RPMI8226 (cell line): Measurements from ENCODE around the gene CEACAM21.
"Not testable (repeated sequence)": the region's sequence is repeated elsewhere in the genome, so short reads cannot be mapped to it uniquely, and the experiment has no call there.

Experiments
- DNase-seq: peaks from one replicate; pipeline ENCODE4 v3.0.0-alpha.2; 2015

The CEACAM21 gene

DNA sequence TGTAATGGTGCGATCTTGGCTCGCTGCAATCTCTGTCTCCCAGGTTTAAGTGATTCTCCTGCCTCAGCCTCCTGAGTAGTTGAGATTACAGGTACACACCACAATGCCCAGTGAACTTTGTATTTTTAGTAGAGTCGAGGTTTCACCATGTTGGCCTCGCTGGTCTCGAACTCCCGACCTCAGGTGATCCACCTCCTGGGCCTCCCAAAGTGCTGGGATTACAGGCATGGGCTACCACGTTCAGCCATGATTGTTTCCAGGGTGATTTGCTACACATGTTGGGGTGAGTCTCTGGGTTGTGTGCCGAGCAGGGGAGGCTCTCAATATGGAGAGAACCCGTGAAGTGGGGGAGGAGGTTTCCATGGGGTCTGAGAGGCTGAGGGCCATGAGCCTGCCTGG lies 24.8 kb upstream of the CEACAM21 start:
- peak; percentile 5 for DNase-seq

DNA sequence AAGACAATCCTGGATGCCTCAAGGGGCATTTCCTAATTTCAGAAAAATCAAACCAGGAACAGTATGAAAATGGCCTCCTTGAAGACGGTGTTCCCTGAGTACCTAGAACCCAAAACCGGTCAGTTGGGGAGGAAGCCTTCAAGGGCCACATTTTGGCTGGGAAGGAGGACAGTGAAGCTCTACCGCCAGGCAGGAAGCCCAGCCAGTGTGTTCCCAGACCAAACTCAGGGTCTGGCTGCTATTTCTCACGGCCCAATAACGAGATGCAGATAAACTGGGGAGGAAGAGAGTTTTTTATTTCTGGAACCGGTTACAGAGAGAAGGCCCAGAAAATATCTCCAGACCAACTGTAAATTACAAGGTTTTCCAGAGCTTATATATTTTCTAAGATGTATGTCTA lies 24.3 kb upstream of the CEACAM21 start:
- peak; percentile 15 for DNase-seq

DNA sequence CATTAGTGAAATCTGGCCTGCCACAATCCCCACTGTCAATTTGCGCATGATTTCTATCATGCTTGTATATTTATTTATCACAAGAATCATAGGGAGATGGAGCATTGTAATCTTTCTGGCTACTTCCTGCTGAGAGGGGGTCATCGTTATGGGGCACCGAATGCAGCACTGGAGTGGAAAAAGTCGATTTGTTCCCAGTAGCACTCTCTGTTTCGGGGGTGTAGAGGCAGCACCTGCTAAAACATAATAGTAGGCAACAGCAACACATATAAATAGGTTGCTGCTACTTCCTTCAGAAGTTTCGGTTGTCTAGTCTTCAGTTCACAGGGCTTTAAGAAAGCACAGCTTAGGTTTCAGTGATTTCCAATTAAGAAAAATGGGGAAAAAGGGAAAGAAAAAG lies 23.4 kb upstream of the CEACAM21 start:
- DNase-seq = peak; percentile 61

DNA sequence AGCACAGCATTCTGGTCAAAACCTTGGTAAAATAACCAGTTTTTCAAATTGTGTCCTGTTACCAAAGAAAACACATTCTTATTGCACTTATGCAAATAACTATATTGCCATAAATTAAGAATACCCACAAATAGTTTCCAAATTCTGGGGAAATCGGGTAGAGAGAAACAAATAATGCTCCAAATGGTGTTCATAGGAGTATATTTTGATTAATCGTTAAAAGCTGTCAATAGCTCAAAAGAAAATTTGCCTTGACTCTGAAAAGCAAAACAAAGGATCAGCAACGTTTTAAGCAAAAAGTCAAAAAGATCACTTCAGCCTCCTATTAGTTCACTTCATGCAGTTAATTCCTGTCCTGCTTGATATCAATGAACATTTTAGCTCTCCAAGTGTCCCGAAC lies 22.2 kb upstream of the CEACAM21 start:
- DNase-seq = no peak

DNA sequence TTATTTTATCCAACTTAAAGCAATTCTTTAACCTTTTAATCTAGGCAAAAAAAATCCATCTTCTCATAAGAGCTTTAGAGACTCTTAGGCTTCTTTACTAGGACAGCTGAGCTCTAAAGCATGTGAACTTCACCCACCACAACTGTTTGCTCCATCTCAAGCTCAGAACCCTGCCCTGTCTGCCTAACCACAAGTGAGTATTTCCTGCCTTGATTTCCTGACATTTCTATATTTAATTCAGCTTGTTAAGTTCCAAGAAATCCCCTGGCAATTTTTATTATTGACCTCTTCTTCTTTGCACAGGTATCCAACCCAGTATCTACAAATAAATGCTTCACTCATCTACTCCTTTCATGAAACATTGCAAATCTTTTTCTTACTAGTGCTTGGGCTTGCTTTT lies 21.1 kb upstream of the CEACAM21 start:
- DNase-seq = peak; percentile 10

DNA sequence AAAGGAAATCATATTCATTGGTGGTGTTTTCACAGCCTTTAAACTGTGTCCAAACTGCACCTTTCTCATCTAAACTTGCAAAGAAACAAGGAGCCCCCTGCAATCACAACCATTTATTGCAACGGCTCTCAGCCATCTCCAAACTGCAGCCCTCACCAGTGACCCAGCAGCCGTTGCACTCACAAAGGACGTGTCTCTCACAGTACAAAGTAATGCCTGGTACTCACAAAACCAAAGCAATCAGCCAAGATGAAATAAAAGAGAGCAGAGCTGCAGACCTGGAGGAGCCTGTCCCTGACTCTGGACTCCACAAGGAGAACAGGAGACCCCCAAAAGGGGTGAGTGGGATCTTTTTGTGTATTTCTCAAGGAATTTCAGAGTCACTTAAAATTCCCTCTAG lies 20.2 kb upstream of the CEACAM21 start:
- DNase-seq = no peak

DNA sequence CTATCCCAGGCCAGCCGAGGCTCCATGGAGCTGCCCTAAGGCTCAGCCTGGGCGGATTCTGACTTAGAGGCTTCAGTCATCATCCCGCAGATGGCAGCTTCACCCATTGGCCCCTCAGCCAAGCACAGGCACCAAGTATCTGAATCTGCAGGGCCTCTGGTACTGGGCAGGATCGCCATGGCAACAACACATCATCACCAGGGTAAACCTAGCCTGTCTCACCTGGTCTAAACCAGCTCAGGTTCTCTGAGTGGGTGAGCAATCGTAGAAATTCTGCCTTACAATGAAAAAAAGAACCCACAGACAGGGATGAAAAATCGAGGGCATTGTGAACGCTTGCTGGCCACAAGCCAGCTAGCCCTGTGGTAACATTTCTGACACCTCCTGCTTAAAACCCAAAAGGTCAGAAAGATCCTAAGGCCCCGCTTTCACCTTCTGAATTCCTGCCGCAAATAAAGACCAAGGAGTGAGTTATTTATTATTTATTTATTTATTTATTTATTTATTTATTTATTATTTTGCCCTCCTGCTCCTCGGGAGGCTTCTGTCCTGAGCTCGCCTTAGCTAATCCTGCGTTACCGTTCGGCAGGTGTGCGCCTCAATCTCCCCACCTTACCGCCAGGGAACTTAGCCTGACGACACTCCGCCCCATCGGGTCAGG lies 12.0 kb upstream of the CEACAM21 start:
- DNase-seq = peak; percentile 6

DNA sequence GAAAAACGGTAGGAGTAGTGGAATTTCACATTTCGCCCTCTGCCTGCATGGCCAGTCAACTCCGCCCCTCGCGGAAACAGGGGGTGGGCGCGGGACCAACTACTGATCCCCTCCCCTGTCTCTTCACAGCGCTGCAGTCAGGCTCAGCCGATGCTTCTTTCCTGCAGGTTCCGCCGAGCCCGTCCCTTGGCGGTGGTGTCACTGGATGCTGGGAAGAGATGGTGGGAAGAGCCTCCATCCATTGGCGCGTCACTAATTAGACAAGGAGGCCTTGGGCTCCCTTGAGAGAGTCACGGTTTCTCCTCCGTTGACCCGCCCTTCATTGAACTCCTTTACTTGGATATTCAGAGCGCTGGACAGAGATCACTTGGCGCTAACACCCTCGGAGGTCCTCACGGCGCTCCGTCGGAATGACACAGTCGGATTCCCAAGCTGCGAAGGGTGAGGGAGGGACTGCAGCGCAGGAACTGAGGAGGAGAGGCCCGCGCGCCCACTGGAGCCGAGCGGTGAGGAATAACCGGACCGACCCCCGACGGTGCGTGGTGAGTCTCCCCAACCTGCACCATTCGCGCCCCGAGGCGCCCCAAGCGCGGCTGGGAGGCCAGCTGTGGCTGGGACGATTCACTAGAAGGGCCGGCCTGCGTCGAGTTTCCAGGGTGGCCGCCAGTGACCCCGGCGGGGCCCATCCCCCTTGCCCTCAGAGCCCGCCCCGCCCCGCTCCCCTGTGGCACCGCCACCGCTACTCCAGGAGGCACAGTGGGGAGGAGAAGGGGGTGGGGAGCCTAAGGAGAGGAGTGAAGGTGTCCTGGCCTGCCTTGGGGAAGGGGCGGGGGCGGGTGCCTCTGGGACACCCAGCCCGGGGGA lies 11.2 kb upstream of the CEACAM21 start:
- no peak for DNase-seq

DNA sequence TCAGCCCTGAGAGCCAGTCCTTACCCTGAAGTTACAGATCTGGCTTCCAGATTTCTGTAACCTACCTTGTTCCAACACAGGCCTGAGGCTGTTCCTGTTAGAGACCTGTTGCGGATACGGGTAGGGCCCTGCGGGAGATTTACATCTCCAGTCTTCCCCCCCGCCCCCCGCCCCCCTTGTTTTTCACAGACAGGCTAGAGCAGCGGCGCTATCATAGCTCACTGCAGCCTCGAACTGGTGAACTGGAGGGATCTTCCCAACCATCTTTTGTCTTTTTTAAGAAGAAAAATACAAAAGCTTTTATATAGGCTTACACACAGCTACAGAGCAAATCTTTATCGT lies 10.6 kb upstream of the CEACAM21 start:
- DNase-seq = no peak

DNA sequence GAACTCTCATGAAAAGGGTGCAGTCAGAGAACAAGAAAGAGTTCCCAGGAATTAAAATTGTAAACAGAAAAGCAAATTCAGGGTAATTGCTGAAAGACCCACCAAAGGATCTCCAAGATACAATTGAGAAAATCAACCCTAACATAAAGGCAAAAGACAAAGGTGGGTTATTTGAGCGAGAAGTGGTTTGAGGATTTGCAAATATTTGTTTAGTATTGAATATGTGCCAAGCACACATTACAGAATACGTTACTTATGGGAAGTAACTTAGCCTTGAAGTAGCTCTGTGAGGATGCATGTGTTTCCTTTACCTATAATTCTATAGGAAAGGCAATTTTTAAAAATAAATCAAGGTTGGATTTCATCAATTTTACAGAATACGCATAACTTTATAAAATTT lies 10.0 kb upstream of the CEACAM21 start:
- no peak for DNase-seq

DNA sequence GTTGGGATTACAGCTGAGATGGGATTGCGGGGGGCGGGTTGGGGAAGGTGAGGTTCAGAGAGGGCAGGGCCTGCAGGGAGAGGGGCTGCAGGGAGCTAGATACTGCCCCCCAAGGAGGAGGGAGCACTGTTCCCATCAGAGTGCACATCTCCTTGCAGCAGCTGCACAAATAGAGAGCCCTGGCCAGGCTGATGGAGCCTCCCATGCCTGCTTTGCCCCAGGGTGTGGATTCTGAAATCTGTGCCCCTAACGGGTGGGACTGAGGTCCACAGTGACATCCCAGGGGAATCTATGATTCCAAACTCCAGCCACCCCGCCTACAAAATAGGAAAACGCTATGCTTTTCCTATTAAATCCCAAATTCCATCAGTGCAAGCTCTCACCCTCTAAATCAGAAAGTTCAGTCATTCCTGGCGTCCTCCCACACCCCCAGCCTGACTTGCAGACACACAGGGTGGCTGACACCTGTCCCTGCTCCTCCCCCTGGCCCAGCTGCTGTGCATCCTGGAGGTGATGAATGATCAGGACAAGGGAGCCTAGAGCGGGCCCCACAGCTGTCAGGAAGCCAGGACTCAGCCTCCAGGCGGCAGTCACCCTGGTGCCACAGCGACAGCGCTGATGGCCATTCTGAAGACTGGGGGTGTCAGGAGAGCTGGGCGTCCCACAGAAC lies 6.3 kb upstream of the CEACAM21 start:
- DNase-seq = no peak

DNA sequence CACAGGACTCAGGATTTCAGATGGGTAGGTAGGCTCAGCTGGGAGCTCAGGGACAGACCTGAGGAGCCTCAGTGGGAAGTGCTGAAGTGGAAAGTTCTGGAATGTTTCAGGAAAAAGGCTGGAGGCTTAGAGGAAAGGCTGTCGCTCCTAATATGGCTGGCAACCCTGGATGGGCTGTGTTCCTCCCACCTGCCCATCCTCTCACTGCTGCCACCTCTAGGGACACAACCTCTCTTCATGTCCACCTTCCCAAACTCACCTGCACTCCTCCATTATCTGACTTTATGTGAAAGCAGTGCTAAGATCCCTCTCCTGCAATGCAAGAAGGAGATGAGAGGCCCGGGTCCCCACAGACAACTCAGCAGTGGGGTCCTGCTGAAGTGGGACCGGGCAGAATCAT lies 5.8 kb upstream of the CEACAM21 start:
- no peak for DNase-seq

DNA sequence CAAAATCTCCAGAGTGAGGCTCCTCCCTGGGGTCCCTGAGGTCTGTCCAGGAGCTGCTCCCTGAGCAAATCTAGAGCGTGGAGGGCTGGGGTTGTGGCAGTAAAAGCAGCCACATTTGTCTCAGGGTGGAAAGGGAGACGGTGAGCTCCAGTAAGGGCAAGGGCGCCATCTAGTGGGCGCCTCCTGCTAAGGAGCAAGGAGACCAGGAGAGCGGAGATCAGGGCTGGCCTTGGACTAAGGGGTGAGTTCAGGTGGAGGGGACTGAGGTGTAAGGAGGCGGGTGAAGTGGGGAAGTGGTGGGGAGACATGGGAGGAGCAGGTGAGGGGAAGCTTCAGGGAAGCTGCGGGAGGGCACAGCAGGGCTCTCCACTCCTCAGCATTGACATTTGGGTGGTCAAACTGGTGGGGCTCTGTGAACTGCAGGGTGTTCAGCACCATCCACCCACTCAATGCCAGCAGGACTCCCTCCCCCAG lies 5.3 kb upstream of the CEACAM21 start:
- DNase-seq = peak; percentile 83

DNA sequence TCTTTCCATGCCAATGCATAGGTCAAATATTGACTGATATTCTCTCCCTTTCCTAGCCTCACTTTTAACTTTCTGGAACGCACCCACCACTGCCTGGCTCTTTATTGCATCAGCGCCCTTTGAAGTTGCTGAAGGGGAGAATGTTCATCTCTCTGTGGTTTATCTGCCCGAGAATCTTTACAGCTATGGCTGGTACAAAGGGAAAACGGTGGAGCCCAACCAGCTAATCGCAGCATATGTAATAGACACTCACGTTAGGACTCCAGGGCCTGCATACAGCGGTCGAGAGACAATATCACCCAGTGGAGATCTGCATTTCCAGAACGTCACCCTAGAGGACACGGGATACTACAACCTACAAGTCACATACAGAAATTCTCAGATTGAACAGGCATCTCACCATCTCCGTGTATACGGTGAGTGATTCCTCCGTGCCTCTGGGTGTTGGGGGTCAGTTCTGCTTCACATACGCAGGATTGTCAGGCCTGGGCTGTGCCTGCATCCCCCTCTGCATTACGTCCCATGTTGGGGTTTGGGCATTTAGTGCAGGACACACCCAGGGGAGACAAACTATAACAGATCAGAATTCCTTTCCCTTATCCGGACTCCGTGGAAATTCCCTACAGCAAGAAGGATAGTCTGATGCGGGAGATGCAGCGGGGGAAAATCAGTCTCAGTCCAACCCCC lies 1.3 kb downstream of the CEACAM21 start:
- DNase-seq = no peak

DNA sequence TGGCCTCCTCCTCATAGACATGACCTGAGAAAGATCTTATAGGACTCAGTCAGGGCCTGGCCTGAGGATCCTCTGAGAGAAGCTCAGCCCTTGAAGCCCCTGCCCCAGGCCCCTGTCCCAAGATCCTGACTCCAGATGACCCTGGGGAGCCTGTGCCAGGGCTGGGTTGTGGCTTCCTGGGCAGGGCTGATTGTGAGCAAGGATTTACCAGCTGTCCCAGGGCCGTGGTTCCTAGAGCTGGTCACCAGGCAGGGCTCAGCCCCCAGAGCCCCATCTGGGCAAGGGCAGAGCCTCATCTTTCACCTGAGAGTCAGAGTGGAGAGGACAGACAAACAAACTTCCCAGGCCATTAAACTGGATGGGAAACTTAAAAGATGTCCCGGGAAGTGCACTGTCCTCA lies 1.9 kb downstream of the CEACAM21 start:
- DNase-seq = no peak

DNA sequence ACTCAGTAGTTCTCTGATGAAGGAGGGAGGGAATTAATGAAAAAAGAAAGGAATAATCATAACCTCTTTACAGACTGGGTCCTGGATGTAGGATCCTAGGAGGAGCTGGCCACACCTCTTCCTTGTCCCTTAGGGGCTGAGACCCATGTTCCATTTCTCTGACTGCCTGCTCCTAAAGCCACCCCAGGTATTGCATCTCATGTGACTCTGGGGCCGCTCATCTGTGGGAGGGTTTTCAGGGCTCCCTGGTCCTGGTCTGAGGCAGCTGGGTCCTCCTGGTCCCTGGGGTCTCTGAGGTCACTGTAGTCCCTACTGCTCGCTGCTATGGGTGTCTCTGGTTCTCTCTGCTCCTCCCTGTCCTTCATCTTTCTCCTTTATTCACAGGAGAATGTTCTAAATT lies 2.9 kb downstream of the CEACAM21 start:
- no peak for DNase-seq

DNA sequence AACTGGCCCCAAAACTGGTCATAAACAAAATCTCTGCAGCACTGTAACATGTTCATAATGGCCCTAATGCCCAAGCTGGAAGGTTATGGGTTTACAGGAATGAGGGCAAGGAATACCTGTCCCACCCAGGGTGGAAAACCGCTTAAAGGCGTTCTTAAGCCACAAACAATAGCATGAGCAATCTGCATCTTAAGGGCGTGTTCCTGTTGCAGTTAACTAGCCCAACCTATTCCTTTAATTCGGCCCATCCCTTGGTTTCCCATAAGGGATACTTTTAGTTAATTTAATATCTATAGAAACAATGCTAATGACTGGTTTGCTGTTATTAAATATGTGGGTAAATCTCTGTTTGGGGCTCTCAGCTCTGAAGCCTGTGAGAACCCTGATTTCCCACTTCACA lies 5.1 kb downstream of the CEACAM21 start:
- DNase-seq = not testable (repeated sequence)

DNA sequence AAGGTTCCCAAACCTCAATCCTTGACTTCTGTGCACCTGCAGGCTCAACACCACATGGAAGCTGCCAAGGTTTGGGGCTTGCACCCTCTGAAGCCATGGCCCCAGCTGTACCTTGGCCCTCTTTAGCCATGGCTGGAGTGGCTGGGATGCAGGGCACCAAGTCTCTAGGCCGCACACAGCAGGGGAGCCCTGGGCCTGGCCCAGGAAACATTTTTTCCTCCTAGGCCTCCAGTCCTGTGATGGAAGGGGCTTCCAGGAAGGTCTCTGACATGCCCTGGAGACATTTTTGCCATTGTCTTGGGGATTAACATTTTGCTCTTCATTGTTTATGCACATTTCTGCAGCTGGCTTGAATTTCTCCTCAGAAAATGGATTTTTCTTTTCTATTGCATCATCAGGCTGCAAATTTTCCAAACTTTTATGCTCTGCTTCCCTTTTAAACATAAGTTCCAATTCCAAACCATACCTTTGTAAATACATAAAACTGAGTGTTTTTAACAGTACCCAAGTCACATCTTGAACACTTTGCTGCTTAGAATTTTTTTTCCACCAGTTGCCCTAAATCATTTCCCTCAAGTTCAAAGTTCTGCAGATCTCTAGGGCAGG lies 6.7 kb downstream of the CEACAM21 start:
- DNase-seq = not testable (repeated sequence)

DNA sequence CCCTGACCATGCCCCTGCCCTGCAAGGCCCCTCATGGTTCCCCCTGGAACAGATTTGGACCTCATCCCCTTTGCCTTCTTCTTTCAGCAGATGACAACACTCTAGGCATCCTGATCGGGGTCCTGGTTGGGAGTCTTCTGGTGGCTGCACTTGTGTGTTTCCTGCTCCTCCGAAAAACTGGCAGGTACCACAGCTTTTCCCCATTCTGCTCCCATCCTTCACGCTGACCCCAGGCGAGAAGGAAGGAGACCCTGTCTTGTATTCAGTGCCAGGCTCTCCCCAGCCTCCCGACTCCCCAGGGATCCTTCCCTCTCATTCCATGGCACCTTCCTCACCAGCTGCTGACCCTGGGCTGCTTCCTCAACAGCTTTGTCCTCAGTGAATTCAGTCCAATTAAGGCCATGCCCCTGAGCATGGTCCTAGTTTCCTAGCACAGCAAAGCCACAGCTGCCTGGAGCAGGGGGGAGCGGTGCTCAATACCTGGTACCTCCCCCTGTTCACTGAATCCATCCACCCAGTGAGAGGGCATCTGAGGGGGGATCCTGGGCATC lies 8.4 kb downstream of the CEACAM21 start:
- DNase-seq = no peak

DNA sequence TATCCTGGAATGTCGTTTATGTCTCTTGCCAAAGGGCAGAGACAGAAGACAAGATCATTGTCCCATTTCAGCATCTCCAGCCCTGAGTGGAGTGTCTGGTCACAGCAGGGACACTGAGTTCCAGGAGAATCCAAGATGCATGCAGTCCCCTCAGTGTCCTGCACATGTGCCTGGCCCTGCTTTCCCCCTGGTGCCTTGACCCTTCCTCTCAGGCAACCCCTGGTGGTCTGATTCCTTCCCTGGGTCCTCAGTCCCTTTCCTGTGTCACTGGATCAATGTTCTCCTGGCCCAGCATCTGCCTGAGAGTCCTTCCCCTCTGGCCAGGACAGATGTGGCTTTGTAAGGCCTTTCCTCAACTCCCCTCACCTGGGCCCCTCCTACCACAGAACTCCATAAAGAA lies 9.0 kb downstream of the CEACAM21 start:
- no peak for DNase-seq

DNA sequence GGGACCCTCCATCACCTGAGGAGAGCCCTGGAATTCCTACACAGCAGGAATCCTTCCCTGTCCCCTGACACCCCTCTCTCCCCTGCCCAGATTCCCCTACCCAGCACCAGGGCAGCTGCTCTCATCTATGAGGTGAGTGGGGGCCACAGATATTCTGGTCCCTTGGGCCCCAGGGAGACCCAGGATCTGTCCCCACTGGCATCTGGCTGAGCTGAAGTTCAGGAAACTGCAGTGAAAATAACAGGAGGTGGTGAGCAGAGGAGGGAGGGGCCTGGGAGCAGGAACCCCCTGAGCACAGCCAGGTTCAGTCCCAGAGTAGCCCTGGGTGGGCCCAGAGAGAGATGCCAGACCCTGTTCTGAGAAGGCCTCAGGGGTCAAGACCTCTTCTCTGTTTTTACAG lies 10.1 kb downstream of the CEACAM21 start:
- DNase-seq = no peak

DNA sequence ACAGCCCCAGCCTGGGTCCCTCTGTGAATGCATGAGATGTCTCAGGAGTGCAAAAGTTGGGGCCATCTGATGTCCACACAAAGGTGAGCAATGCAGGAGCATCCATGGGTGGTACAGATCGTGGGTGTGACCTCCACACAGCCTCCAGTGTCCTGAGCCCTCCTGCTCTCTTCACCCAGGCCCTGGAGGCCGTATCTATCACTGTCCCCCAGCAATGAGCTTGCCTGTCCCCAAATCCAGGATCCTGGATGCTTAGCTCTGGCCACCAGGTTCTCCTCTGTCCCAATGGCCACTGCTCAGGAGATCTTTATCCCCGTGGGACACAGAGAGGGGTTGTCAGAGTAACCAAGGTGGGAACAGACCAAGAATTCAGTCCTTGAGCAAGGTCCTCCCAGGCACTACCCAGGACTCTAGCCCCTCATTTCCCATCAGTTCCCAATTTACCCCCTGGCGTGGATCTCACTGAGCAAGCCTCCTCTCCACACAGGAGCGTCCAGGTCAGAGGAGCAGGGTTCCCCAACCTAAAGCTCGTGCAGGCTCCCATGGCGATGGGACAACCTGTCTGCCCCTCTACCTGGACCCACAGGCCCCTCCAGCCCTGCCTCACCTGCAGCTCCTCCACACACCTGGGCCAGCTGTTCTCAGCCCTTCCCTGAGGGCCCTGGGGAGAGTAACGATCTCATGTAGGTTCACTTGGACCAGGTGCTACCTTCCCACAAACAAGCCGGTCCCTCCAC lies 11.3 kb downstream of the CEACAM21 start:
- DNase-seq = no peak
